ENCODE data around the gene CCDC197. TPM values are rescaled to one million over a fixed set of nuclear protein-coding genes. Genes with fewer than 3 reads are reported as not detected.

The CCDC197 gene
- total RNA-seq, 1 experiment from 2014 or later, result not detected

GRCh38 chr14:93972618-93973205 lies 24.4 kb upstream of the CCDC197 start:
- H2BK15ac ChIP-seq (ENCODE audit: low read depth, low read length), result no peak overlapping the region
- no peak overlapping the region for H4K91ac ChIP-seq (ENCODE audit: insufficient read length, low read depth, low read length)
- no peak overlapping the region for H3K4me2 ChIP-seq (ENCODE audit: insufficient read depth, insufficient read length, low read length)
- H3T11ph ChIP-seq (ENCODE audit: low read length), result no peak overlapping the region
- no peak overlapping the region for H2BK5ac ChIP-seq (ENCODE audit: insufficient read length, low read length)
- no peak overlapping the region for H3K9ac ChIP-seq (ENCODE audit: extremely low read depth, insufficient read length, low read length)
- no peaks in the 10 kb centered on the region for H3K36me3 Mint-ChIP-seq (ENCODE audit: insufficient read depth in 1 of 3, low read depth in 3 of 3)
- no peak overlapping the region for H2BK20ac ChIP-seq (ENCODE audit: low read depth, low read length, poor library complexity, severe bottlenecking)
- no peak overlapping the region for H3K4ac ChIP-seq (ENCODE audit: low read depth, low read length)
- H2BK120ac ChIP-seq (ENCODE audit: low read depth, low read length, poor library complexity, severe bottlenecking), result no peak overlapping the region
- no peak overlapping the region for H3K27ac ChIP-seq (ENCODE audit: insufficient read length, low read depth, low read length)
- H3K27me3 Mint-ChIP-seq (ENCODE audit: low read depth), result no peaks in the 10 kb centered on the region; the same call in 1 of the 2 replicates
- no peak overlapping the region for H3K14ac ChIP-seq (ENCODE audit: insufficient read depth, low read length)
- H4K20me1 ChIP-seq (ENCODE audit: control insufficient read depth, insufficient read depth, insufficient read length), result peaks cover 2% of the 10 kb centered on the region
- no peaks in the 10 kb centered on the region for H3K9me3 Mint-ChIP-seq
- H3K23ac ChIP-seq (ENCODE audit: insufficient read length, low read depth, low read length), result no peak overlapping the region
- no peaks in the 10 kb centered on the region for H3K9me3 ChIP-seq (ENCODE audit: control insufficient read depth, low read depth, low read length)
- no peak overlapping the region for H4K8ac ChIP-seq (replicated peaks; ENCODE audit: insufficient read length, low read depth, low read length)
- peaks cover 14 to 17% of the 10 kb centered on the region in 2 experiments for H3K4me1 Mint-ChIP-seq
- H2BK12ac ChIP-seq (ENCODE audit: insufficient read length, low read depth, low read length), result no peak overlapping the region
- no peak overlapping the region; a peak in 1 of 7 replicates for H3K27ac Mint-ChIP-seq
- H3K4me3 Mint-ChIP-seq, result no peak overlapping the region
- H3K56ac ChIP-seq (ENCODE audit: insufficient read length, low read depth, low read length), result no peak overlapping the region
- H3K79me1 ChIP-seq (ENCODE audit: insufficient read depth, low read depth, low read length, poor library complexity, severe bottlenecking), result no peaks in the 10 kb centered on the region
- no peak overlapping the region for H2AFZ ChIP-seq (ENCODE audit: low read length)
- H3K27me3 ChIP-seq (ENCODE audit: insufficient read depth, low read length), result no peaks in the 10 kb centered on the region
- H3K79me2 ChIP-seq (ENCODE audit: insufficient read depth, low read length), result no peaks in the 10 kb centered on the region
- H3K4me1 ChIP-seq (ENCODE audit: insufficient read depth, low read length), result no peaks in the 10 kb centered on the region; the same call in 1 of the 2 replicates
- H3K23me2 ChIP-seq (ENCODE audit: insufficient read length, low read depth, low read length, poor library complexity, severe bottlenecking), result no peaks in the 10 kb centered on the region
- no CpG with 5 or more reads among the region's 6 CpGs for WGBS (ENCODE audit: extremely low coverage, insufficient read length, low lambda C conversion rate)
- no peak overlapping the region for H3K18ac ChIP-seq (ENCODE audit: insufficient read length, low read depth, low read length)
- no peak overlapping the region for H4K5ac ChIP-seq (ENCODE audit: insufficient read length, low read depth, low read length)
- DNase-seq, result no peak
- no peak overlapping the region for H2AK5ac ChIP-seq (ENCODE audit: insufficient read length, low read length)
- TF ChIP-seq CTCF (conservative IDR thresholded peaks at IDR 0.05), result no peak

Measured in H9 (cell line).